GM21447 (cell line): ENCODE measurements around the gene F2R.
"Not testable (repeated sequence)": the region's sequence is repeated elsewhere in the genome, so short reads cannot be mapped to it uniquely, and the experiment has no call there.

Experiments used
- ATAC-seq: cut with Tn5 transposase; IDR thresholded peaks from one replicate; pipeline ENCODE4 v1.9.1; 2021; ENCODE audit not compliant: unreplicated experiment

The F2R gene

GRCh38 chr5:76747706-76748105 lies 31.8 kb downstream of the F2R start:
- ATAC-seq, result no peak

DNA sequence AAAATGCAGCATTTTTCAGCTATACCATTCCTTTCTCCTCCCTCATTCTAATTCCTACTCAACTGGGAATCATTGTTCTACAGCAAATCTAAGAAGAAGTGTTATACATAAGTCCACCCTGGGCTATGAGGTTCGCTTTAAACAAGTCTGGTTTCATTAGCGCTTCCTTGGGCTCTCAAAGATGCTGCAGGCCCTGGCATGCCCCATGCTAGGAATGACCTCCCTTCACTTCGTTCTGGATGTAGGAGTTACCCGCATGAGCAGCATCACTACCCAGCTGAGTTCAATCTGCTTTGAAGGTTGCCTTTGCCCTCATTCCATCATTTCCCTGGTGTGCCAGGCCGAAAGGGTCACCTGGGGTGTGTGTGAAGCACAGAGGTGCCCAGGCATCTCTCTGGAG lies 35.4 kb downstream of the F2R start:
- ATAC-seq, result no peak

DNA sequence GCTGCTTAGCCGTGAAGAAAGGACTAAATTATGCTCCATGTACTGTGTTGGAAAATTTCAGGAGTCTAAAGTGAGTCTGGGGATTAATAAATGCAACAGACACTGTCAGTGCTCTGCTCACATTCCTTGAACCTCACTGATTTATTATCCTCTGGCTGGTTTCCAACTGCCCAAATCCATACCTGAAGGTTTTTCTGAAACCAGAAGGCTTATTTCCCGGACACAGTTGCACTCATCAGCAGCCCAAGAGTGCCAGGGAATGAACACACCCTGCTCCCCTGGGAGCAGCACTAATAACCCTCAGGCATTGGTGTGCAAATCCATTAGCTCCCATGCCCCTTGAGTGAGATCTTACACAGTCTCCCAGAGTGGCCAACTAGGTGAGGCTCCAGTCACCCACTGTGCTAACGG lies 38.7 kb downstream of the F2R start:
- ATAC-seq, result no peak

DNA sequence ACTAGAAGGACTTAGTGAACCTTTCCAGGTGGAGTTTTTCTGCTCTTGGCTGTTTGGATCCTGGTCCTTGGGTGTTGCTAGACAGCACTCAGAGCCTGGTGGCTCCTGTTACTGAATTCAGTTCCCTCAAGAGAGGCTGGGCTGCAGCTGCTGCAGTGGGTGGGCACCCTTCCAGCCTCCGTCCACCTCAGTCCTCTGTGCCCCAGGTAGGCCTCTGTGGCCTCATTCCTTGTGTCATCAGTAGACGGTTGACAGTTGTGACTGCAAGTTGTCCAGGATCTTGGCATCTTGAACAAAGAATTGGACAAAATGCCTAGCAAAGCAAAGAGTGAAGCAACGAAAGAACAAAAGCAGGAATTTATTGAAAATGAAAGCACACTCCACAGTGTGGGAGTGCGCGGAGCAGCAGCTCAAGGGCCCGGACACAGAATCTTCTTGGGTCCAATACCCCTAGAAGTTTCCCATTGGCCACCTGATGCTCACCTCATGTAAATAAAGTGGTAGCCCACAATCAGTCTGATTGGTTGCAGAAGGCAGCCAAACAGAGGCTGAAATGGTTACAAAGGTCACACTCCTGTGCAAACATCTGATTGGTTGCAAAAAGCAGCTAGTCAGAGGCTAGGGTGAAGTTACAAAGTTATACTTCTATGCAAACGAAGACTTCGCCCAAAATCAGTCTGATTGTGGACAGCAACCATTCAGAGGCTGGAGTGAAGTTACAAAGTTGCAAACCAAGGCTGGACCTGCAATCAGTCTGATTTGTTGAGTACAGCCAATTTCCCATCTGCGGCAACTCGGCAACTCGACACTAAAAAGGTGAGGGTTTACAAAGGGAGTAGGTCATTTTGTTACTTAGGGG lies 40.1 kb downstream of the F2R start:
- no peak for ATAC-seq

DNA sequence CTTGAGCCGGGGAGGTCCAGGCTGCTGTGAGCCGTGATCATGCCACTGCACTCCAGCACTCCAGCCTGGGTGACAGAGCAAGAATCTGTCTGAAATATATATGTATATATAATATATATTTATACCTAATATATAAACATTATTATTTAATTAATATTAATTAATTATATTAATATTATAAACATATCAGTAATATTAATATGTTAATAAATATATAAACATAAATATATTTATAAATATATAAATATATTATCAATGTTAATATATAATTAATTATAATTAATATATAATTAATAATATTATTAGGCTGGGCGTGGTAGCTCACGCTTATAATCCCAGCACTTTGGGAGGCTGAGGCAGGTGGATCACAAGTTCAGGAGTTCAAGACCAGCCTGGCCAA lies 41.1 kb downstream of the F2R start:
- no peak for ATAC-seq

GRCh38 chr5:76761118-76761517 lies 45.2 kb downstream of the F2R start:
- ATAC-seq, result not testable (repeated sequence)

DNA sequence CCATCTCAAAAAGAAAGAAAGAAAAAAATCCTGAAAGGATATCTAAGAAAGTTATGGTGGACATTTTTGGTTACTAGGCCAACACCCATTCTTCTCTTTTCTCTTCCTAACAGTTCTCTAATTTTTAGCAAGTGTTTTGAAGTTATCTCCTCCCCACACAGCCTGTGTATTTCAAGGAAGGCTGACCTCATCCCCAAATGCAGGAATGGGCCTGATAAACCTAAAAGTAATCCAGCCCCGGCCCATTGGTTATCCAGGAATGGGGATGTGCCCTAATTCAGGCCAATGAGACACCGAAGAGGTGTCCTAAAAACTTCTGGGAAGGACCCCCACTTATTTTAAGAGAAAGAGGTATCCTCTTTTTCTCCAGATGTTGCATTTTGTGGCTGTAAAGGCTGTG lies 46.6 kb downstream of the F2R start:
- no peak for ATAC-seq

GRCh38 chr5:76763136-76763535 lies 47.2 kb downstream of the F2R start:
- no peak for ATAC-seq

DNA sequence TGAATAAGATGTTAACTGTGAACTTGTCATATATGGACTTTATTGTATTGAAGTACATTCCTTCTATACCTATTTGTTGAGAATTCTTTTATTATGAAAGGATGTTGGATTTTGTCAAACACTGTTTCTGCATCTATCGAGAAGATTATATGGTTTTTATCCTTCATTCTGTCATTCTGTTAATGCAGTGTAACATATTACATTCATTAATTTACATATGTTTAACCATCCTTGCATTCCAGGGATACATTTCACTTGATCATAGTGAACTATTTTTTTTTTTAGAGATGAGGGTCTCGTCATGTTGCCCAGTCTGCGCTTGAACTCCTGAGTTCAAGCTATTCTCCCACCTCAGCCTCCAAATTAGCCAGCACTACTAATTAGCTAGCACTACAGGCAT lies 48.4 kb downstream of the F2R start:
- no peak for ATAC-seq

GRCh38 chr5:76765249-76765648 lies 49.3 kb downstream of the F2R start:
- no peak for ATAC-seq

DNA sequence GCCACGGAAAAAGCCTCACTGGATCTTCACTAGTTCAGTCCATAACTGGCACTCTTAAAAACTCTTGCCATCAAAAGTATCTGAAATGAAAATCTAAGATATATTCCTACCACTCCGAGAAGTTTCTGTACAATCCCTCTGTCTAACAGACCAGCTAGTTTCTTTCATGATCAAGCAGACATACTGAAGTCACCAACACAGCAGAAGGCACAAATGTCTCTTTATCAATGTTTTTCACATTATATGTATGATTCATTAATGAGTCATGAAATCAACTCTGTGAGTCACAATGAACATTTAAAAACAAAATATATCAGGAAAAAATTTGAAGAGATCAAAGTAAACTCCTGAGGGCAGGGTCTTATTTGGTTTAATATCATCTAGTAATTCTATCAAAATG lies 50.8 kb downstream of the F2R start:
- ATAC-seq, result no peak

DNA sequence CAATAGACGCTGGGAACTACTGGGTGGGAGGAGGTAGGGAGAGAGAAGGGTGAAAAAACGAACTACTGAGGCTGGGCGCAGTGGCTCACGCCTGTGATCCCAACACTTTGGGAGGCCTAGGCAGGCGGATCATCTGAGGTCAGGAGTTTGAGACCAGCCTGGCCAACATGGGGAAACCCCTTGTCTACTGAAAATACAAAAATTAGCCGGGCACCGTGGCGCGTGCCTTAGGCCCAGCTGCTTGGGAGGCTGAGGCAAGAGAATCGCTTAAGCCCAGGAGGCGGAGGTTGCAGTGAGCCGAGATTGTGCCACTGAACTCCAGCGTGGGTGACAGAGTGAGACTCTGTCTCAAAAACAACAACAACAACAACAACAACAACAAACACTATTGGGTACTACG lies 55.1 kb downstream of the F2R start:
- ATAC-seq, result not testable (repeated sequence)

DNA sequence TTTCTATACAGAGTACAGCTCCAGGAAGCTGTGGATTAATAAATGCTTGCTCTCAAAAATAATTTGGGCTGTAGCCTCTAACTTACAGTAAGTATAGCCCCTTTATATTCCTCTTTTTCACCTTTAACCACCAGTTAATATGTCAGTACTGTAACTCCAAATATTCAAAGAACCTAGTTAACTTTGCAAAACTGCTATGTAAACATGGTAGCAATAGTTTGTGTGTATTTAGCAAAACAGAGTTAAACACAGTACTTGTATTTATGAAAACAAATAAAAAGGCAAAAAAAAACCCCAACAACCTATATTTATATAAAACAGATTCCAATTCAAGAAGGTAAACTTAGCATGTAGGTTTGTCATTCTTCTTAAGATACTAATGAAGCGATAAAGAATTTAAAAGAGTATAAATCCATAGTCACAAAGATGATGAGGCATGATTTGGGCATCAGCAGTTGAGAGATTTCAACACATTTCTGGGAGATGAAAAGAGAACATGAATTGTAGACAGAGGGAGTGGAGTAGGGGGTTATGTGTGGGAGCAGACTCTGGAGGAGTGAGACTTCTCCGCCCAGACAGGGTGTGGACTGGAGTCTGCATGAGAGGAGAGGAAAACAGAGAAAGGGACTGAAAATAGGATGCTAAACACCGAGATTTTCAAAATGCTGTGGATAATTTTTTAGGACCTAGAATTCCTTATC lies 55.9 kb downstream of the F2R start:
- ATAC-seq, result no peak

DNA sequence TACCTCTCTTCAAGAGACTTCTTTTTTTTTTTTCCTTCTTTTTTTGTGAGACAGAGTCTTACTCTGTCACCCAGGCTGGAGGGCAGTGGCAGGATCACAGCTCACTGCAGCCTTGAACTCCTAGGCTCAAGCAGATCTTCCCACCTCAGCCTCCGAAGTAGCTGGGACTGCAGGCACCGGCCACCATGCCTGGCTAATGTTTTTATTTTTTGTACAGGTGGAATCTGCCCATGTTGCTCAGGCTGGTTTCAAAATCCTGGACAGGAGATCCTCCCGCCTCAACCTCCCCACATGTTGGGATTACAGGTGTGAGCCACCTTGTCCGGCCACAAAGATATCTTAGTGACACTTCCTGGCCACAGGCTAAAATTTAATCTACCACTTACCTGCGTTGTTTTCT lies 60.0 kb downstream of the F2R start:
- no peak for ATAC-seq

DNA sequence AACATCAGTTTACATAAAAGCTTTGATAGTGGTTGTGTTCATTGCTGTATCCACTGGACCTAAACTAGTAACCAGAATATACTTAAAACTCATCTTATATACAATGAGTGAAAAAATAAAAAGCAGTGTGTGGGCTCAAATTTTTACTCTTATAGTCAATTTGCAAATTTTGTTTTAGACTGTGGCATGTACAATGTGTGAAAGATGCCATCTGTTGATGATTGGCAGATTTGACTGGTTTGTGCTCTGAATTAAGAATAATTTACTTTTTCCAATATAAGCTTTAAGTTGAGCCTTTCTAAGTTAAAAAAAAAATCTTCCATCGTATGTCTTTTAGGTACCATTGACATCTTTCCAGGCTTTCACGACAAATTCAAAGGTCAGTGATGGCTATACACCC lies 60.5 kb downstream of the F2R start:
- no peak for ATAC-seq

DNA sequence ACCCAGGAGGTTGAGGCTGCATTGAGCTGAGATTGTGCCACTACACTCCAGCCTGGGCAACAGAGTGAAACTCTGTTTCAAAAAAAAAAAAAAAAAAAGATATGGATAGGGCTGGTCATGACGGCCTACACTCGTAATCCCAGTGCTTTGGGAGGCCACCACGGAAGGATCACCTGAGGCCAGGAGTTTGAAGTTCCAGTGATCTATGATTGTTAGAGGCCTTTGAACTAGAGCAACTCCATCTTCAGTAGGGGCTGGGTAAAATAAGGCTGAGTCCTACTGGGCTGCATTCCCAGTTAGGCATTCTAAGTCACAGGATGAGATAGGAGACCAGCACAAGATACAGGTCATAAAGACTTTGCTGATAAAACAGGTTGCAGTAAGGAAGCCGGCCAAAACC lies 64.7 kb downstream of the F2R start:
- ATAC-seq, result not testable (repeated sequence)

GRCh38 chr5:76781775-76782174 lies 65.8 kb downstream of the F2R start:
- no peak for ATAC-seq

- no peak for ATAC-seq
Measured at GRCh38 chr5:76782444-76782843, 66.5 kb downstream of the F2R start.
